ENCODE data around the gene FBXO24.

FBXO24 gene

GRCh38 chr7:100575206-100575631 is 10.9 kb upstream of the FBXO24 start:
- DNase-seq: no peak

- DNase-seq: no peak
These were observed 10.3 kb upstream of the FBXO24 start for GRCh38 chr7:100575746-100576383.

- DNase-seq: no peak
These were observed 9.6 kb upstream of the FBXO24 start for GRCh38 chr7:100576384-100576993.

GRCh38 chr7:100577103-100577502 is 9.0 kb upstream of the FBXO24 start:
- no peak for DNase-seq

GRCh38 chr7:100577507-100577906 is 8.6 kb upstream of the FBXO24 start:
- no peak for DNase-seq

GRCh38 chr7:100578246-100579183 is 7.6 kb upstream of the FBXO24 start:
- DNase-seq: no peak

GRCh38 chr7:100580466-100581283 is 5.5 kb upstream of the FBXO24 start:
- no peak for DNase-seq

- no peak for DNase-seq
These were observed 4.0 kb upstream of the FBXO24 start for GRCh38 chr7:100582041-100582579.

GRCh38 chr7:100582650-100583049 is 3.5 kb upstream of the FBXO24 start:
- no peak for DNase-seq

GRCh38 chr7:100583132-100584053 is 2.7 kb upstream of the FBXO24 start:
- DNase-seq: peak; percentile 58

GRCh38 chr7:100584054-100584682 is 2.0 kb upstream of the FBXO24 start:
- no peak for DNase-seq

GRCh38 chr7:100584683-100585510 is 1.2 kb upstream of the FBXO24 start:
- no peak for DNase-seq

- DNase-seq: peak; percentile 60
These were observed 440 bp upstream of the FBXO24 start, which contains the start of gene LRCH4 for GRCh38 chr7:100585511-100586265. Gene LRCH4 (minus strand): TSS chr7:100586129. CDS start chr7:100586100, 29 bp downstream.

- DNase-seq: no peak
These were observed 2.3 kb downstream of the FBXO24 start for GRCh38 chr7:100588438-100588837.

- DNase-seq: no peak
These were observed 3.3 kb downstream of the FBXO24 start for GRCh38 chr7:100589341-100589947.

GRCh38 chr7:100590077-100590737 is 4.1 kb downstream of the FBXO24 start:
- DNase-seq: no peak

GRCh38 chr7:100591596-100591995 is 5.5 kb downstream of the FBXO24 start:
- DNase-seq: no peak

- no peak for DNase-seq
These were observed 9.1 kb downstream of the FBXO24 start for GRCh38 chr7:100595188-100595587.
